ENCODE measurements around the gene GLRX5.
"Not testable (repeated sequence)": the region's sequence is repeated elsewhere in the genome, so short reads cannot be mapped to it uniquely, and the experiment has no call there.

The GLRX5 gene

DNA sequence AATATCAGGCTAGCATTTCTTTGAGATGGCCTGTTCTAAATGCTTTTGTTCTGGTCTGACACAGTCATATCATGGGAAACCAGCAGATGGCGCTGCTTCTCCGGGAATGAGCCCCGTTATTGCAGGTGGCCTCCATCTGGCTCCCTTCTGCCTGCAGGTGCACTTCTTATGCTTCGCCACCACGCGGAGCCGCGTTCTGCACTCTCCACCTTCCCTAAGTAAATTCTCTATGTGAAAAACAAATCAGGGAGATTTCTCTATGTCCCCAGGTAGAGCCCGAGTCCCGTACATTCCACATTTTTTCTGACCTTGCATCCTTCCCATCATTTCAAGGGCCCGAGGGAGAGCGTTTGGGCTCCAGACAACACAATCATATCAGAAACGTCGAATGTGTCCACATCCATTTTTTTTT, 26.2 kb downstream of the GLRX5 start:
- peak; percentile 76 for DNase-seq

DNA sequence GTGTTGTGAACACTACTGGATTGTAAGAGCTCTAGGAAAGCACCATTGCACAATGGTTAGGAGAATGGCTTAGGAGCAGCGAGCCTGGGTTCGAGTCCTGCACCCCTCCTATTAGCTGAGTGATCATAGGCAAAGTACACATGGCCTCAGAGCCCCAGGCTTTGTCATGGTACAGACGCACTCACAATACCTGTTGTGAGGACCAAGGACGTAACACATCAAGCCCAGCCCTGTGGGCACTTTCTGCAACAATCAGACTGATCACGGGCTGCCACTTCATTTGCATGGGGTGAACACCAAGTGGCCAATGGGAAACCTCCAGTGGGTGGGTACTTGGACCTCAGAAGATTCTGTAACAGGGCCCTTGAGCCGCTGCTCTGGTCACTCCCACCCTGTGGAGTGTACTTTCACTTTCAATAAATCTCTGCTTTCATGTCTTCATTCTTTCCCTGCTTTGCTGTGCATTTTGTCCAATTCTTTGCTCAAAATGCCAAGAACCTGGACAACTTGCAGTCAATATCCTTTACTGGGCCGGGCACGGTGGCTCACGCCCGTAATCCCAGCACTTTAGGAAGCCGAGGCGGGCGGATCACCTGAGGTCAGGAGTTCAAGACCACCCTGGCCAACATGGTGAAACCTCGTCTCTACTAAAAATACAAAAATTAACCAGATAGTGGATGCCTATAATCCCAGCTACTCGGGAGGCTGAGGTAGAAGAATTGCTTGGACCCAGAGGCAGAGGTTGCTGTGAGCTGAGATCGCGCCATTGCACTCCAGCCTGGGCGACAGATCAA, 28.2 kb downstream of the GLRX5 start:
- DNase-seq: no peak

DNA sequence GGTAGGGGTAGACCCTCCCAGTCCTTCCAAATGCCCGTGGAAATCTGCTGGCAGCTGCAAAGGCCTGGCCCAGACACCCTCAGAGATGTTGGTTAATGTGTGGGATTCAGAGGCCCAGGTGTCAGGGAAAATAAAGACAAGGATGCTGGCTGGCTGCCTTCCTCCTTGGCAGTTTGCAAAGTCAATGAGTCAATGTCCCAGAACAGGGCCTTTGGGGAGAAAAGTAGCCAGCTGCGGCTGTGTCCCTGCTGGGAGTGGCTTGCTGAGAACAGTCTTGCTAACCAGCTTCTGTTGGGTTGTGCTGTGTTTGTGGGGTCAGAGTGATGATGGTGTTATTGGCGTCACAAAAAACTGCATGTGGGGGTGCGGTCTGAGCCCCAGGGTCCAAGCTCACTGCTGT, 29.2 kb downstream of the GLRX5 start:
- no peak for DNase-seq

DNA sequence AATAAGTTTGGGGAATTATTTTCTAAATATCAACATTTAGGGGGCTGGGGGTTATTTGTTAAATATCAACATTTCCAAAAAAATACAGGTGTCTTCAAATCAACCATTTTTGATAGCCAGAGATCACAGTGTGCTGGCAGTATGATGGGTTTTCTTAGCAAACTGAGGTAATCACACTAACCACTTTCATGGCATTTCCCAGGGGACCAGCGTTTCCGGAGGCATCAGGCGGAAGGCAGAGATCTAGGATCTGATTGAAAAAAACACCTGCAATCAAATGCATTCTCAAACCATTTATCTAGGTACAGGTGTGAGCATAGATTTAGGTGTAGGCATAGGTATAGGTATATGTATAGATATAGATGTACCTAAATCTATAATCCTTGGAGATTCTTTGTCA, 34.6 kb downstream of the GLRX5 start:
- no peak for DNase-seq

DNA sequence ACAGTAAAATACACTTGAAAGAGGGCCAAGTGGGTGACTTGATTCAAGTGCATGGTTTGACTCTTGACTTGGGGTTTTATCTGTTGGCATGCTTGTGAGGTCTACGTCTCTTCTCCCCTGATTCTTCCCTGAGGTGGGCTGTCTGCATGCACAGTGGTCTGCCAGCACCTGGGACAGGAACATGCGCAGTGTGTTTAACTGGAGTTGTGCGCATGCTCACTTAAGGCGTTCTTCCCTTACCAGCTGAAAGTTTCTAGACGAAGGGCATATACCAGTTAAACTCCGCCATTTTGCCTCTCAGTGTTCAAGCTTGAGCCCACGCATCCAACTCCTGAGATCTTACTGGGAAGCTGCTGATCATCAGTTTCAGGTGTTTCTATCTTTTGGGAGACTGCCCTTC, 38.5 kb downstream of the GLRX5 start:
- DNase-seq: no peak

DNA sequence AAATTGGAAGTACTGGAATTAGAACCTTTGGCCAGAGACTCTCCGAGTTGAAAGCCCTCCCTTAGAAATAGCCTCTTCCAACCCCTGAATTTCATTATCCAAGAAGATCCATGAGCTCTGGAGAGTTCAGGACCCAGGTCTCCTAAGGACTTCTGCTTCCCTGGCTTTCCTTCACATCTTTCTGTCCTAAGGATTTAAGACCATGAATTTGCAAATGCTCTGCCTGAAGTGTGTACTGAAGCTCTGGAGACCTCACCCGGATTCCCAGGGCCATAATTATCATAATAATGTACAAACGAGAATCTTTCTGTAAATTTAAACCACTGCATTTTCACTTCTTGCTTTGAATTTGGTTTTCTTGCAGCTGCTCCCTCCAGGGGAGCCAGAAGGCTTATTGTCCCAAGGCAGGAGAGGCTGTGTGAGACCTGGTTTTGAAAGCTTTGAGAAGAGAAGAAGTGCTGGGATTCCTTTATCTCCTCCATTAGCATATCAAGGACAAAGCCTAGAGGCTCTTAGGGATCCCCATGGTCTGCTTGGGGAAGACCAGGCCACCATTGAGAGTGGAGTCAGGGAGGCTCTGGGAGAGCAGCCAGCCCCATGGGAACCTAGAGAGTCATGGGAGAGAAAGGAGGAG, 41.1 kb downstream of the GLRX5 start:
- no peak for DNase-seq

DNA sequence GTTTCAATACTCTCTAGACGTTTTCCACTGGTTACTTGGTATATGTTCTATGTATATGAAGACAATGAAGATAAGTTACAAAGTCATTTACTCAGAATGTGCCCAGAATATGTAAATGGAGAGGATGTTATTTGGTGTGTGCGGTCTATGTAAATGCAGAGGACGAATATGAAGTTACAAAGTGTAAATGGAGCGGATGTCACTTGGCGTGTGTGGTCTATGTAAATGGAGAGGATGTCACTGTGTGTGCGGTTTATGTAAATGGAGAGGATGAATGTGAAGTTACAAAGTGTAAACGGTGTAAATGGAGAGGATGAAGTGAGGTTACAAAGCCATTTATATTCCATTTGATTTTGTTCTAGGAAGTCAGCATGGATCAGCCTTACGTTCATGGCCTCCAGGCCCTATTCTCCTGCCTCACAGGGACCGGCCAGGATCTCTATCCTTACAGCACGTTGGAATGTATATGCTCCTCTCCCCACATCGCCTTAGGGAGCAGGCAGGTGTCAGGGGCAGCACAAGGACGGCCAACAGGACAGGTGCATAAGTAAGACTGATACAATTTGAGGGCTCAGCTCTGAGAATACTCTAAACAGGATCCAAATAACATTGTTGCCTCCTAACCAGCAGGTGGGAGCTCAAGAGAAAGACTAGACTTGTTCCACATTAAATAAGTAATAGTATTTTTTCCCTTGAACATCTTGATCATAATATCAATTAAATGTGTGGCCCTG, 42.4 kb downstream of the GLRX5 start:
- DNase-seq: no peak

DNA sequence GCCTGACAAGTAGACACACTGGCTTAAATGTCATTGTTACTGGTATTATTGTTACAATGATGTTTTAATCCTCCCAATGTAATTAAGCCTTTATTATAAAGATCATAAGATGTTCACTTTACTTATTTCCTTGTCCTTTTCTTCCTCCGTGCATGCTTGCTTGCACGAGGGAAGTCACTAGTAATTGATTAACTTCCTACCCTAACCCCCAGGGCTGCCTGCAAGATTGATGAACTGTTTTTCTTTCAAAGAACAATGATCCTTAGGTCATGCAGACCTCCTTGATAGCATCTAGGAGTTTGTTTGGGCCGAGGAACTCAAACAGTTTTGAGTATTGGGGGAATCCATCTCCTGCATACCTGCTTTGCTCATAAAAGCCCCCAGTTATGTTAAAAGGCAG, 43.0 kb downstream of the GLRX5 start:
- DNase-seq: no peak

DNA sequence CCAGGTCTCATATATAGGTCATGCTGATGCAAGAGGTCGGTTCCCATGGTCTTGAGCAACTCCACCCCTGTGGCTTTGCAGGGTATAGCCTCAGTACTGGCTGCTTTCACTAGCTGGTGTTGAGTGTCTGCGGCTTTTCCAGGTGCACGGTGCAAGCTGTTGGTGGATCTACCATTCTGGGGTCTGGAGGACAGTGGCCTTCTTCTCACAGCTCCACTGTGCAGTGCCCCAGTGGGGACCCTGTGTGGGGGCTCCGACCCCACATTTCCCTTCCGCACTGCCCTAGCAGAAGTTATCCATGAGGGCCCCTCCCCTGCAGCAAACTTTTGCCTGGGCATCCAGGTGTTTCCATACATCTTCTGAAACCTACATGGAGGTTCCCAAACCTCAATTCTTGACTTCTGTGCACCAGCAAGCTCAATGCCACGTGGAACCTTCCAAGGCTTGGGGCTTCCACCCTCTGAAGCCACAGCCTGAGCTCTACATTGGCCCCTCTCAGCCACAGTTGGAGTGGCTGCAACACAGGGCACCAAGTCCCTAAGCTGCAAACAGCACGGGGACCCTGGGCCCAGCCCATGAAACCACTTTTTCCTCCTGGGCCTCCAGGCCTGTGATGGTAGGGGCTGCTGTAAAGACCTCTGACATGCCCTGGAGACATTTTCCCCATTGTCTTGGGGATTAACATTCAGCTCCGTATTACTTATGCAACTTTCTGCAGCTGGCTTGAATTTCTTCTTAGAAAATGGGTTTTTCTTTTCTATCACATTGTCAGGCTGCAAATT, 49.2 kb downstream of the GLRX5 start:
- not testable (repeated sequence) for DNase-seq

DNA sequence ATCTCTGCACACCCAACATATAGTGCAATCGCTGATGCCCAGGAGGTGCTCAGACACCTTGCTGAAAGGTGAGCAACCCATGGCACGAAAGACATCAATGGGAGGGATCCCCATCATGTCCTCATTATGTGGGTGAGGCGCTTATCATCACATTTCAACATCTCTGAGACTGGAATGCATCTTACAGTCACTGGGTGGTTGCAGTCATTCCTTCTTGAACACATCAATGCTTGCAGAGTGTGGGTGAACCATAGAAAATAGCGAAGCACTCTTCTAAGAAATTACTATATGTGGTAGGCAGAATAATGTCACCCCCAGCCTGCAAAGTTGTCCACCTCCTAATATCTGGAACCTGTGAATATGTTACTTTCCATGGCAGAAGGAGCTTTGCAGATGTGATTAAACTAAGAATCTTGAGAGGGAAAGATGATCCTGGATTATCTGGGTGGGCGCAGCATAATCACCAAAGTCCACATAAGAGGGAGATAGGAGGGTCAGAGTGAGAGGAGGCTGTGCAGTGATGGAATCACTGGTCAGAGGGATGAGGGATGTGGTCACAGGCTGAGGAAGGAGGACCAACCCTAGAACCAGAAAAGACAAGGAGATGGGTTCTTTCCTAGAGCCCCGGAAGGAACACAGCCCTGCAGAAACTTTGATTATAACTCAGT, 51.2 kb downstream of the GLRX5 start:
- no peak for DNase-seq

DNA sequence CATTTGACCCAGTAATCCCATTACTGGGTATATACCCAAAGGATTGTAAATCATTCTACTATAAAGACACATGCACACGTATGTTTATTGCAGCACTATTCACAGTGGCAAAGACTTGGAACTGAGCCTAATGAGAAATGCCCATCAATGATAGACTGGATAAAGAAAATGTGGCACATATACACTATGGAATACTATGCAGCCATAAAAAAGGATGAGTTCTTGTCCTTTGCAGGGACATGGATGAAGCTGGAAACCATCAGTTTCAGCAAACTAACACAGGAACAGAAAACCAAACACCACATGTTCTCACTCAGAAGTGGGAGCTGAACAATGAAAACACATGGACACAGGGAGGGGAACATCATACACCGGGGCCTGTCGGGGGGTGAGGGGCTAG, 56.3 kb downstream of the GLRX5 start:
- not testable (repeated sequence) for DNase-seq

All from T-helper 9 cell (primary cell).